ENCODE data around the gene ARMC12. TPM values are rescaled to one million over a fixed set of nuclear protein-coding genes. Genes with fewer than 3 reads are reported as not detected.

The ARMC12 gene
- total and polyA plus RNA-seq, 10 of the 15 experiments (the other 5 are each of a cell fraction or from before 2014, with no cell fraction given), result 0.10 to 1.6 (median 0.62) TPM

DNA sequence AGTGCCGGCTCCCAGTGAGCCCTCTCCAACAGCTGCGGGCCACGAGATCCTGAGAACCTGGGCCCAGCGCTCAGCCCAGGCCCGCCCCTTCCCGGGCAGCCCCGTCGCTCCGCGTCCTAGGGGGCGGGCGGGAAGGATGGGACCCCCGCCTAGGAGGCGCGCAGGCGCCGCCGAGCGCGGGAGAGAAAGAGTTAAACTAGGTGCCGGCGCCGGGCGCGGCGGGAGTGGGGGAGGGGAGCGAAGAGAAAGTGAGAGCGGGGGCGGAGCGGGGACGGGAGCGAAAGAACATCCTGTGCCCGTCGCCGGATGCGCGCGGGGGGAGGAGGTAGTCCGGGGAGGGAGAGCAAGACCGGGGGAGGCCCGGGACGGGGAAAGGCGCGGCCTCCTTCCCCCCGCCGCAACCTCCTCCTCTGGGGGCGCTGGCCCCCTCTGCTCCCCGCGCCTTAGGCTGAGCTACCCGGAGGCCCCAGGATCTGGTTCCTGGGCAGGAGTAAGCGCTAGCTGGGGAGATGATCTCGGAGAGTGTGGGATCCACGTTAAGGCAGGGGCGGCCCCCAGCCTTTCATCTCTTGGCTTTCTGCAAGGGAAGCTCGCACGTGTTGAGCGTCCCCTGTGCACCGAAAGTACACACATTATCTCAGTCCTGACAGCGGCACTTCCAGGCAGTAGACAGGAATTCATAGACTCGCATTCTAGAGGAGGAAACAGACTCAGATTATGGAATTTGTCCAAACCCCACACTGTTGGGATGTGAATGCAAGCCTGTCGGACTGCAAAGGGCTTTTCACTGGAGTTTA is 4.9 kb upstream of the ARMC12 start (continued):
- TF ChIP-seq, protein P1, sequence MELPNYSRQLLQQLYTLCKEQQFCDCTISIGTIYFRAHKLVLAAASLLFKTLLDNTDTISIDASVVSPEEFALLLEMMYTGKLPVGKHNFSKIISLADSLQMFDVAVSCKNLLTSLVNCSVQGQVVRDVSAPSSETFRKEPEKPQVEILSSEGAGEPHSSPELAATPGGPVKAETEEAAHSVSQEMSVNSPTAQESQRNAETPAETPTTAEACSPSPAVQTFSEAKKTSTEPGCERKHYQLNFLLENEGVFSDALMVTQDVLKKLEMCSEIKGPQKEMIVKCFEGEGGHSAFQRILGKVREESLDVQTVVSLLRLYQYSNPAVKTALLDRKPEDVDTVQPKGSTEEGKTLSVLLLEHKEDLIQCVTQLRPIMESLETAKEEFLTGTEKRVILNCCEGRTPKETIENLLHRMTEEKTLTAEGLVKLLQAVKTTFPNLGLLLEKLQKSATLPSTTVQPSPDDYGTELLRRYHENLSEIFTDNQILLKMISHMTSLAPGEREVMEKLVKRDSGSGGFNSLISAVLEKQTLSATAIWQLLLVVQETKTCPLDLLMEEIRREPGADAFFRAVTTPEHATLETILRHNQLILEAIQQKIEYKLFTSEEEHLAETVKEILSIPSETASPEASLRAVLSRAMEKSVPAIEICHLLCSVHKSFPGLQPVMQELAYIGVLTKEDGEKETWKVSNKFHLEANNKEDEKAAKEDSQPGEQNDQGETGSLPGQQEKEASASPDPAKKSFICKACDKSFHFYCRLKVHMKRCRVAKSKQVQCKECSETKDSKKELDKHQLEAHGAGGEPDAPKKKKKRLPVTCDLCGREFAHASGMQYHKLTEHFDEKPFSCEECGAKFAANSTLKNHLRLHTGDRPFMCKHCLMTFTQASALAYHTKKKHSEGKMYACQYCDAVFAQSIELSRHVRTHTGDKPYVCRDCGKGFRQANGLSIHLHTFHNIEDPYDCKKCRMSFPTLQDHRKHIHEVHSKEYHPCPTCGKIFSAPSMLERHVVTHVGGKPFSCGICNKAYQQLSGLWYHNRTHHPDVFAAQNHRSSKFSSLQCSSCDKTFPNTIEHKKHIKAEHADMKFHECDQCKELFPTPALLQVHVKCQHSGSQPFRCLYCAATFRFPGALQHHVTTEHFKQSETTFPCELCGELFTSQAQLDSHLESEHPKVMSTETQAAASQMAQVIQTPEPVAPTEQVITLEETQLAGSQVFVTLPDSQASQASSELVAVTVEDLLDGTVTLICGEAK (IDR thresholded peaks at IDR 0.05; ENCODE audit: borderline replicate concordance), result no peak; the same call in 1 of the 2 replicates
- TF ChIP-seq SRF (IDR thresholded peaks at IDR 0.05; ENCODE audit: low read depth in 2 of 2, low read length in 2 of 2), result peak in 1 of 2 experiments; percentile 48; a peak in 1 of 4 replicates
- no peak for TF ChIP-seq KDM1A (IDR thresholded peaks at IDR 0.05; ENCODE audit: borderline replicate concordance)
- no peak for TF ChIP-seq SMAD1 (IDR thresholded peaks at IDR 0.05; ENCODE audit: low read depth, partially characterized antibody)
- TF ChIP-seq DPF2 (IDR thresholded peaks at IDR 0.05), result peak; percentile 83
- peak; percentile 96 for TF ChIP-seq IKZF1 (conservative IDR thresholded peaks at IDR 0.05)
- TF ChIP-seq NR2C1 (IDR thresholded peaks at IDR 0.05), result no peak
- TF ChIP-seq SIX5 (IDR thresholded peaks at IDR 0.05; ENCODE audit: low read depth, low read length, severe bottlenecking), result no peak
- TF ChIP-seq STAT3 (IDR thresholded peaks at IDR 0.05; ENCODE audit: low read depth, low read length), result no peak
- no peak for TF ChIP-seq ZNF274 (IDR thresholded peaks at IDR 0.05; ENCODE audit: insufficient read depth, insufficient read length)
- TF ChIP-seq ZNF217 (IDR thresholded peaks at IDR 0.05), result no peak
- TF ChIP-seq, protein P2, sequence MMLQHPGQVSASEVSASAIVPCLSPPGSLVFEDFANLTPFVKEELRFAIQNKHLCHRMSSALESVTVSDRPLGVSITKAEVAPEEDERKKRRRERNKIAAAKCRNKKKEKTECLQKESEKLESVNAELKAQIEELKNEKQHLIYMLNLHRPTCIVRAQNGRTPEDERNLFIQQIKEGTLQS (IDR thresholded peaks at IDR 0.05; ENCODE audit: borderline replicate concordance, extremely low read depth, low read depth, low read length), result no peak
- peak; percentile 24 for TF ChIP-seq TARDBP (IDR thresholded peaks at IDR 0.05; ENCODE audit: borderline replicate concordance)
- TF ChIP-seq IRF4 (IDR thresholded peaks at IDR 0.05; ENCODE audit: low read depth, low read length), result peak; percentile 12; the same call in 1 of the 2 replicates
- no peak for TF ChIP-seq BMI1 (IDR thresholded peaks at IDR 0.05; ENCODE audit: borderline replicate concordance)
- no peak for TF ChIP-seq ESRRA (IDR thresholded peaks at IDR 0.05; ENCODE audit: low read length)
- no peak for TF ChIP-seq EZH2 (IDR thresholded peaks at IDR 0.05; ENCODE audit: borderline replicate concordance, control insufficient read depth, low read depth, low read length)
- TF ChIP-seq GATAD2B (conservative IDR thresholded peaks at IDR 0.05; ENCODE audit: low read depth), result peak; percentile 80
- TF ChIP-seq ZNF384 (IDR thresholded peaks at IDR 0.05; ENCODE audit: borderline replicate concordance, low read depth, low read length), result no peak
- peak; percentile 57; the same call in 1 of the 2 replicates for TF ChIP-seq TCF12 (IDR thresholded peaks at IDR 0.05; ENCODE audit: low read depth, low read length)
- TF ChIP-seq, protein P3, sequence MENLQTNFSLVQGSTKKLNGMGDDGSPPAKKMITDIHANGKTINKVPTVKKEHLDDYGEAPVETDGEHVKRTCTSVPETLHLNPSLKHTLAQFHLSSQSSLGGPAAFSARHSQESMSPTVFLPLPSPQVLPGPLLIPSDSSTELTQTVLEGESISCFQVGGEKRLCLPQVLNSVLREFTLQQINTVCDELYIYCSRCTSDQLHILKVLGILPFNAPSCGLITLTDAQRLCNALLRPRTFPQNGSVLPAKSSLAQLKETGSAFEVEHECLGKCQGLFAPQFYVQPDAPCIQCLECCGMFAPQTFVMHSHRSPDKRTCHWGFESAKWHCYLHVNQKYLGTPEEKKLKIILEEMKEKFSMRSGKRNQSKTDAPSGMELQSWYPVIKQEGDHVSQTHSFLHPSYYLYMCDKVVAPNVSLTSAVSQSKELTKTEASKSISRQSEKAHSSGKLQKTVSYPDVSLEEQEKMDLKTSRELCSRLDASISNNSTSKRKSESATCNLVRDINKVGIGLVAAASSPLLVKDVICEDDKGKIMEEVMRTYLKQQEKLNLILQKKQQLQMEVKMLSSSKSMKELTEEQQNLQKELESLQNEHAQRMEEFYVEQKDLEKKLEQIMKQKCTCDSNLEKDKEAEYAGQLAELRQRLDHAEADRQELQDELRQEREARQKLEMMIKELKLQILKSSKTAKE (IDR thresholded peaks at IDR 0.05; ENCODE audit: low read depth, poor library complexity, severe bottlenecking), result no peak
- TF ChIP-seq ZBED1 (IDR thresholded peaks at IDR 0.05; ENCODE audit: borderline replicate concordance), result no peak; the same call in 1 of the 2 replicates
- no peak for TF ChIP-seq RELA (IDR thresholded peaks at IDR 0.05; ENCODE audit: borderline replicate concordance, partially characterized antibody)
- no peak for TF ChIP-seq HDGF (IDR thresholded peaks at IDR 0.05)
- TF ChIP-seq BACH1 (IDR thresholded peaks at IDR 0.05; ENCODE audit: borderline replicate concordance), result peak; percentile 74

Measured in GM12878 (cell line).